ENCODE data around the gene SPDL1. TPM values are rescaled to one million over a fixed set of nuclear protein-coding genes. Genes with fewer than 3 reads are reported as not detected.

Gene SPDL1, protein sequence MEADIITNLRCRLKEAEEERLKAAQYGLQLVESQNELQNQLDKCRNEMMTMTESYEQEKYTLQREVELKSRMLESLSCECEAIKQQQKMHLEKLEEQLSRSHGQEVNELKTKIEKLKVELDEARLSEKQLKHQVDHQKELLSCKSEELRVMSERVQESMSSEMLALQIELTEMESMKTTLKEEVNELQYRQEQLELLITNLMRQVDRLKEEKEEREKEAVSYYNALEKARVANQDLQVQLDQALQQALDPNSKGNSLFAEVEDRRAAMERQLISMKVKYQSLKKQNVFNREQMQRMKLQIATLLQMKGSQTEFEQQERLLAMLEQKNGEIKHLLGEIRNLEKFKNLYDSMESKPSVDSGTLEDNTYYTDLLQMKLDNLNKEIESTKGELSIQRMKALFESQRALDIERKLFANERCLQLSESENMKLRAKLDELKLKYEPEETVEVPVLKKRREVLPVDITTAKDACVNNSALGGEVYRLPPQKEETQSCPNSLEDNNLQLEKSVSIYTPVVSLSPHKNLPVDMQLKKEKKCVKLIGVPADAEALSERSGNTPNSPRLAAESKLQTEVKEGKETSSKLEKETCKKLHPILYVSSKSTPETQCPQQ
- total RNA-seq (2014; rRNA removed; shearing (Covaris generic)): 31.2 and 43.1 TPM in 2 replicates

GRCh38 chr5:169583424-169584220 lies at the start of gene SPDL1:
Gene SPDL1 (plus strand): TSS chr5:169583773. CDS start chr5:169588417, 4,644 bp downstream.
- DNase-seq: peak; percentile 90
- Histone ChIP-seq H3K4me3 (ENCODE audit: insufficient read depth, low read depth, low read length) (peak within 1 kb of the TSS; percentile 84), H3K27me3 (ENCODE audit: control insufficient read depth, insufficient read depth, low read length) (no peaks in the 10 kb centered on the region), H3K36me3 (replicated peaks; ENCODE audit: control insufficient read depth, insufficient read depth, low read length) (peaks cover under 1% of the 10 kb centered on the region)

GRCh38 chr5:169534311-169534880 lies 49.2 kb upstream of the SPDL1 start:
- Histone ChIP-seq H3K36me3 (replicated peaks; ENCODE audit: control insufficient read depth, insufficient read depth, low read length) (no peaks in the 10 kb centered on the region), H3K4me3 (ENCODE audit: insufficient read depth, low read depth, low read length) (no peak overlapping the region), H3K27me3 (ENCODE audit: control insufficient read depth, insufficient read depth, low read length) (no peaks in the 10 kb centered on the region)
- no peak for DNase-seq

- no peaks in the 10 kb centered on the region for H3K27me3 ChIP-seq (ENCODE audit: control insufficient read depth, insufficient read depth, low read length)
Measured at GRCh38 chr5:169534939-169535338, 48.6 kb upstream of the SPDL1 start.

GRCh38 chr5:169538944-169539343 lies 44.6 kb upstream of the SPDL1 start:
- no peak overlapping the region for H3K4me3 ChIP-seq (ENCODE audit: insufficient read depth, low read depth, low read length)
- H3K36me3 ChIP-seq (replicated peaks; ENCODE audit: control insufficient read depth, insufficient read depth, low read length): no peaks in the 10 kb centered on the region
- no peaks in the 10 kb centered on the region for H3K27me3 ChIP-seq (ENCODE audit: control insufficient read depth, insufficient read depth, low read length)
- no peak for DNase-seq

More at GRCh38 chr5:169534939-169535338, 48.6 kb upstream of the SPDL1 start:
- no peaks in the 10 kb centered on the region for H3K36me3 ChIP-seq (replicated peaks; ENCODE audit: control insufficient read depth, insufficient read depth, low read length)
- no peak for DNase-seq
- no peak overlapping the region for H3K4me3 ChIP-seq (ENCODE audit: insufficient read depth, low read depth, low read length)

DNA sequence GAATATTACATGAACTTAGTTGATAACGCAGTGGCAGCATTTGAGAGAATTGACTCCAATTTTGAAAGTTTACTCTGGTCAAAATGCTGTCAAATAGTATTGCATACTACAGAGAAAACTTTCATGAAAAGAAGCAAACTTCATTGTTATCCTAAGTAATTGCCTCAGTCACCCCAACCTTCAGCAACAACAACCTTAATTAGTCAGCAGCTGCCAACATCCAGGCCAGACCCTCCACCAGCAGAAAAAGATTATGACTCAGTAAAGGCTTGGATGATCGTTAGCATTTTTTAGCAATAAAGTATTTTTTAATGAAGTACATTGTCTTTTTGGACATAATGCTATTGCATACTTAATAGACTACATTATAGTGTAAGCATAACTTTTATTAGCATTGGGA lies 40.8 kb upstream of the SPDL1 start:
- no peak for DNase-seq
- H3K27me3 ChIP-seq (ENCODE audit: control insufficient read depth, insufficient read depth, low read length): no peaks in the 10 kb centered on the region
- no peak overlapping the region for H3K4me3 ChIP-seq (ENCODE audit: insufficient read depth, low read depth, low read length)
- H3K36me3 ChIP-seq (replicated peaks; ENCODE audit: control insufficient read depth, insufficient read depth, low read length): no peaks in the 10 kb centered on the region

- no peak for DNase-seq
- H3K4me3 ChIP-seq (ENCODE audit: insufficient read depth, low read depth, low read length): no peak overlapping the region
- no peaks in the 10 kb centered on the region for H3K27me3 ChIP-seq (ENCODE audit: control insufficient read depth, insufficient read depth, low read length)
- H3K36me3 ChIP-seq (replicated peaks; ENCODE audit: control insufficient read depth, insufficient read depth, low read length): no peaks in the 10 kb centered on the region
Measured at GRCh38 chr5:169544264-169544950, 39.2 kb upstream of the SPDL1 start.

GRCh38 chr5:169545762-169546161 lies 37.8 kb upstream of the SPDL1 start:
- Histone ChIP-seq H3K4me3 (ENCODE audit: insufficient read depth, low read depth, low read length) (no peak overlapping the region), H3K27me3 (ENCODE audit: control insufficient read depth, insufficient read depth, low read length) (no peaks in the 10 kb centered on the region), H3K36me3 (replicated peaks; ENCODE audit: control insufficient read depth, insufficient read depth, low read length) (no peaks in the 10 kb centered on the region)
- DNase-seq: no peak

GRCh38 chr5:169546346-169546745 lies 37.2 kb upstream of the SPDL1 start:
- Histone ChIP-seq H3K4me3 (ENCODE audit: insufficient read depth, low read depth, low read length) (no peak overlapping the region), H3K27me3 (ENCODE audit: control insufficient read depth, insufficient read depth, low read length) (no peaks in the 10 kb centered on the region), H3K36me3 (replicated peaks; ENCODE audit: control insufficient read depth, insufficient read depth, low read length) (no peaks in the 10 kb centered on the region)
- DNase-seq: no peak

- no peak for DNase-seq
- no peaks in the 10 kb centered on the region for H3K36me3 ChIP-seq (replicated peaks; ENCODE audit: control insufficient read depth, insufficient read depth, low read length)
- H3K4me3 ChIP-seq (ENCODE audit: insufficient read depth, low read depth, low read length): no peak overlapping the region
- H3K27me3 ChIP-seq (ENCODE audit: control insufficient read depth, insufficient read depth, low read length): no peaks in the 10 kb centered on the region
Measured at GRCh38 chr5:169547508-169547907, 36.1 kb upstream of the SPDL1 start.

DNA sequence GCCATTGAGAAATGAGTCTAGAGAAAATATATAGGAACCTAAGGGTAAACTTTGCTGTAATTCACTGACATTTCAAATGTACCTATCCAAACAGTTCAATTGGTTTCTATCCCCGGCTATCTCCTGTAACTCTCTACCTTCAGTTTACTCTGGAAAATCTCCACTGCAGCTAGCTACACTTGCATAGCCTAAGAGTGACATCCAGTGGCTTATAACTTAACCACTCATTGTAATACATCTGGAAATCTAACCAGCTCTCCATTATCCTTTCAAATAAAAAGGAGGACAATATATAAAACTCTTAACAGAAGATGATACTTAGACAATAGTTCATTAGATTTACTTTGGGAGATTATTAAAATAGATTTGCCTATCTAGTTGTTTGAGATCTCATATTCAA lies 35.3 kb upstream of the SPDL1 start:
- Histone ChIP-seq H3K36me3 (replicated peaks; ENCODE audit: control insufficient read depth, insufficient read depth, low read length) (no peaks in the 10 kb centered on the region), H3K27me3 (ENCODE audit: control insufficient read depth, insufficient read depth, low read length) (no peaks in the 10 kb centered on the region), H3K4me3 (ENCODE audit: insufficient read depth, low read depth, low read length) (no peak overlapping the region)
- DNase-seq: peak; percentile 6

DNA sequence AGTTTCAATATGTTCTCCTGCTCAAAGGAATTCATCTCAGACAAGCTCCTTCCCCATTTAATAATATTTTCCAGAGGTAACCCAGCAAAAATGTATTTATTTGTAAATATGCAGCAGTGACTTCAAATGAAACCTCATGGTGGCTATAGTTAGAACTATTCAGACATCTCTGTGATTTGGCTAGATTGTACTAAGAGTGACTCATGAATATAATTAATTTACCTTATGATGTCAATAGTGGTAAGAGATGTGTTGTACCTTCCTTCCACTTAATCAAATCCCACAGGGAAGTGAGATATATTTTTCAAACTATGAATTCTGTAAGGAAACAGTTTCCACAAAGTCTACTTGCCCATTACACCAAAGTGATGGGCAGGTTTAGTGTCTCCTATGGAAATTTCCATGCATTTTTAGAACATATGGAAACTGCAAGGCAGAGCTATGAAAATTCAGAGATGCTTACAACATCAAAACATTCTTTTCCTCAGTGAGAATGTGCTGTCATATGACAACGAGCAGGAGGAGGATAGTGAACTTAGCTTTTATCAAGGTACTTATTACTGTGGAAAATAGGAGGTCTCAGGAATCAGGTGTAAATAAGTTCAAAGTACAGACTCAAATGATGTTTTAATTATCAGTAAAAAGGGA lies 34.0 kb upstream of the SPDL1 start:
- Histone ChIP-seq H3K4me3 (ENCODE audit: insufficient read depth, low read depth, low read length) (no peak overlapping the region), H3K36me3 (replicated peaks; ENCODE audit: control insufficient read depth, insufficient read depth, low read length) (no peaks in the 10 kb centered on the region), H3K27me3 (ENCODE audit: control insufficient read depth, insufficient read depth, low read length) (no peaks in the 10 kb centered on the region)
- DNase-seq: no peak

DNA sequence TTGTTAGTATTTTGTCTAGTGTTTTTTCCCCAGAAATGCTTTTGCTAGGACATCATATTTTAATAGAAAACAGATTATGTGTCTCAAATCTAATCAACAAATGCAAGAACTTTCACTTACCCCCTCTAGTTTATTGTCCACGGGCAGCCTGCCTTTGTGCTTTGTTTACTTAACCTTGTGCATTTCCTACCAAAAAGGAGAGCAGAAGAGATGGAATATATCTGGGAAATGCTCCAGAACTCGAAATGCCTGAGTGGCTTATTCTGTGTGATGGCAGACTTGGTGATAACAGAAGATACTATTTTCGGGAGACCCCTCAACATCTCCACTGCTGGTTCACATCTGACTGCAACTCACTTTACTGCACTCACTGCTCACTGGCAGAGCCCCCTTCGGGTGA lies 33.3 kb upstream of the SPDL1 start:
- H3K4me3 ChIP-seq (ENCODE audit: insufficient read depth, low read depth, low read length): no peak overlapping the region
- no peak for DNase-seq
- H3K27me3 ChIP-seq (ENCODE audit: control insufficient read depth, insufficient read depth, low read length): no peaks in the 10 kb centered on the region
- H3K36me3 ChIP-seq (replicated peaks; ENCODE audit: control insufficient read depth, insufficient read depth, low read length): no peaks in the 10 kb centered on the region

DNA sequence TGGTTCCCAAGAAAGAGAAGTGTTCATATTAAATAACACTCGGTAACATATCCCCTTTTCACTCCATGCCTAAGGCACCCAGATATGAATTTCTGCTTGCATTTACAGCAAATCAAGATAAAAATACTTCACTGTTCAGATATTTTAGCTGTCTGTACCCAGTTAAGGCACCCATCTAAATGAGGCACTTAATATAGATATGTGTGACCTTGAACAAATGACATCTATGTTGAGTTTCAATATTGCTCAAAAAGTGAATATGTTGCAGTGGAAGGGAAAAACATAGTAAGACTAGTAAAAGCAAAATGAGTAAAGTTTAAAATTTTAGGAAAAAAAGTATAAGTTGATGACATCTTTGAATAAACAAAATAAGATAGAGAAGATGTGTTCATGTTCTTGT lies 32.4 kb upstream of the SPDL1 start:
- Histone ChIP-seq H3K36me3 (replicated peaks; ENCODE audit: control insufficient read depth, insufficient read depth, low read length) (no peaks in the 10 kb centered on the region), H3K4me3 (ENCODE audit: insufficient read depth, low read depth, low read length) (no peak overlapping the region), H3K27me3 (ENCODE audit: control insufficient read depth, insufficient read depth, low read length) (no peaks in the 10 kb centered on the region)
- DNase-seq: no peak

DNA sequence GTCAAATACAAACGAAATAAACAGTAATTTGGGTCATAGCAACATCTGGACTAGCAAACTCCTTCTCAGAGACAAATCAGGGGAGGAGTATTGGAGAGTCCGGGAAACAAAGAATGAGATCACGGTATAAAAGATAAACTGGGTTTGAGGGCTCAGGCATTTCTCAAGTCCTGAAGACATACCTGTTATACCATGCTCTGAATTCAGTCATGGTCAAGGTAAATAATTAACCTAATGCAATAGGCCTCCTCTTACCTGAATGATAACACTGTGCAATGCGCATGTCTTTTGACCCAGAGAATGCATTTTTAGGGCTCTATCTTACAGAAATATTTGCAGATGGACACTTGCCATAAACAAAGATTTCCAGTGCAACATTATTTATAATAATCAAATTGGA lies 31.9 kb upstream of the SPDL1 start:
- no peaks in the 10 kb centered on the region for H3K36me3 ChIP-seq (replicated peaks; ENCODE audit: control insufficient read depth, insufficient read depth, low read length)
- H3K27me3 ChIP-seq (ENCODE audit: control insufficient read depth, insufficient read depth, low read length): no peaks in the 10 kb centered on the region
- DNase-seq: no peak
- H3K4me3 ChIP-seq (ENCODE audit: insufficient read depth, low read depth, low read length): no peak overlapping the region
